Smooth muscle cell (in vitro differentiated cells): Measurements from ENCODE around the gene PANX1. TPM values are rescaled to one million over a fixed set of nuclear protein-coding genes. Genes with fewer than 3 reads are reported as not detected.

ENCODE experiments used
- DNase-seq: peaks from one replicate; lab custom pipeline; 2025; ENCODE audit not compliant: unreplicated experiment; lab: John Stamatoyannopoulos, UW
- H2AFZ ChIP-seq: fragments of 200-600 bp; sonication (generic); 2 replicates; pipeline ENCODE4 v1.6.0; 2016; ENCODE audit warnings: antibody characterized with exemption, low read depth, mild to moderate bottlenecking
- H3F3A ChIP-seq: fragments of 200-600 bp; sonication (generic); 2 replicates; pipeline ENCODE4 v1.6.0; 2017; ENCODE audit warnings: antibody characterized with exemption, low read depth
- H3K27ac ChIP-seq: fragments of 200-600 bp; sonication (generic); 2 replicates; pipeline ENCODE4 v1.5.1; 2016; ENCODE audit warnings: low read depth, mild to moderate bottlenecking
- H3K27me3 ChIP-seq: fragments of 200-600 bp; sonication (generic); 2 replicates; pipeline ENCODE4 v1.6.1; 2016; ENCODE audit warnings: low read depth, mild to moderate bottlenecking
- H3K36me3 ChIP-seq: fragments of 200-600 bp; sonication (generic); 2 replicates; pipeline ENCODE4 v1.5.1; 2016; ENCODE audit warnings: low read depth
- H3K4me1 ChIP-seq: fragments of 200-600 bp; sonication (generic); 2 replicates; pipeline ENCODE4 v1.5.1; 2016; ENCODE audit warnings: low read depth
- H3K4me2 ChIP-seq: fragments of 200-600 bp; sonication (generic); 2 replicates; pipeline ENCODE4 v1.6.0; 2016; ENCODE audit warnings: mild to moderate bottlenecking
- H3K4me3 ChIP-seq: fragments of 200-600 bp; sonication (generic); 2 replicates; pipeline ENCODE4 v1.5.1; 2016; ENCODE audit warnings: mild to moderate bottlenecking
- H3K79me2 ChIP-seq: fragments of 200-600 bp; sonication (generic); 2 replicates; pipeline ENCODE4 v1.6.0; 2016; ENCODE audit warnings: low read depth, mild to moderate bottlenecking
- H3K9ac ChIP-seq: fragments of 200-600 bp; sonication (generic); 2 replicates; pipeline ENCODE4 v1.6.0; 2016; ENCODE audit warnings: low read depth
- H3K9me3 ChIP-seq: fragments of 200-600 bp; sonication (generic); replicated peaks from 2 replicates; pipeline ENCODE4 v1.5.1; 2016; ENCODE audit warnings: low read depth
- H4K20me1 ChIP-seq: fragments of 200-600 bp; sonication (generic); 2 replicates; pipeline ENCODE4 v1.6.0; 2016; ENCODE audit warnings: low read depth
- CTCF ChIP-seq: fragments of 200-600 bp; sonication (generic); IDR thresholded peaks from 2 replicates; pipeline ENCODE4 v1.5.1; 2017; ENCODE audit warnings: borderline replicate concordance, mild to moderate bottlenecking, antibody characterized with exemption; ENCODE audit not compliant: insufficient read depth, poor library complexity, severe bottlenecking
- WGBS: methylation state at CpG from one replicate; pipeline ENCODE4 v1.1.7; 2016; ENCODE audit warnings: low lambda C conversion rate; 5-methylcytosine and 5-hydroxymethylcytosine counted together
- polyA plus RNA-seq: library from polyadenylated mRNA; unstranded; fragments of >200 nt; fragmentation: Nextera tagmentation; extraction: Ambion mirVana; gene quantifications from 2 replicates; pipeline ENCODE4 v1.2.1, GENCODE V29; 2016
- total RNA-seq: library from RNA; depleted of rRNA; stranded (reverse); fragments of >200 nt; gene quantifications from 2 replicates; pipeline ENCODE4 v1.2.3, GENCODE V29; 2014

The PANX1 gene
- total and polyA plus RNA-seq, 2 experiments from 2014 or later: 32.2 to 81.2 TPM

GRCh38 chr11:94103471-94103870, 25.2 kb upstream of the PANX1 start:
- no peak overlapping the region for H3K4me2 ChIP-seq
- no peaks in the 10 kb centered on the region for H4K20me1 ChIP-seq
- TF ChIP-seq CTCF: no peak
- H3K4me3 ChIP-seq: no peak overlapping the region
- no peaks in the 10 kb centered on the region for H3K36me3 ChIP-seq
- no peaks in the 10 kb centered on the region for H3K27me3 ChIP-seq
- no peaks in the 10 kb centered on the region for H3K4me1 ChIP-seq
- no peak overlapping the region for H3K27ac ChIP-seq
- no peak overlapping the region for H3K9ac ChIP-seq
- H3F3A ChIP-seq: no peaks in the 10 kb centered on the region
- WGBS: 83% methylated on average over 1 of the region's 1 CpG
- H2AFZ ChIP-seq: no peak overlapping the region
- H3K9me3 ChIP-seq: no peaks in the 10 kb centered on the region
- H3K79me2 ChIP-seq: no peaks in the 10 kb centered on the region
- DNase-seq: no peak

- no peak overlapping the region for H3K27ac ChIP-seq
- H3F3A ChIP-seq: no peaks in the 10 kb centered on the region
- no peak overlapping the region for H3K4me2 ChIP-seq
- H4K20me1 ChIP-seq: no peaks in the 10 kb centered on the region
- H3K9me3 ChIP-seq: no peaks in the 10 kb centered on the region
- H3K9ac ChIP-seq: no peak overlapping the region
- H3K36me3 ChIP-seq: no peaks in the 10 kb centered on the region
- no peaks in the 10 kb centered on the region for H3K27me3 ChIP-seq
- no peaks in the 10 kb centered on the region for H3K4me1 ChIP-seq
- DNase-seq: no peak
- no peak overlapping the region for H3K4me3 ChIP-seq
- no peak overlapping the region for H2AFZ ChIP-seq
- TF ChIP-seq CTCF: no peak
- no peaks in the 10 kb centered on the region for H3K79me2 ChIP-seq
Observed at GRCh38 chr11:94104734-94105133, 23.9 kb upstream of the PANX1 start.

GRCh38 chr11:94106716-94107115, 21.9 kb upstream of the PANX1 start:
- Histone ChIP-seq H3K9me3 (no peaks in the 10 kb centered on the region), H3K4me1 (no peaks in the 10 kb centered on the region), H3K4me3 (no peak overlapping the region), H3K4me2 (no peak overlapping the region), H3K27me3 (no peaks in the 10 kb centered on the region), H2AFZ (no peak overlapping the region), H4K20me1 (no peaks in the 10 kb centered on the region), H3K9ac (no peak overlapping the region), H3F3A (no peaks in the 10 kb centered on the region), H3K79me2 (no peaks in the 10 kb centered on the region), H3K27ac (no peak overlapping the region), H3K36me3 (no peaks in the 10 kb centered on the region)
- no peak for TF ChIP-seq CTCF
- DNase-seq: no peak
- WGBS: 86% methylated on average over 4 of the region's 4 CpGs

GRCh38 chr11:94107363-94107762, 21.3 kb upstream of the PANX1 start:
- no peak overlapping the region for H2AFZ ChIP-seq
- no peak overlapping the region for H3K27ac ChIP-seq
- WGBS: 97% methylated on average over 1 of the region's 1 CpG
- H3K36me3 ChIP-seq: no peaks in the 10 kb centered on the region
- no peak overlapping the region for H3K9ac ChIP-seq
- no peaks in the 10 kb centered on the region for H3K27me3 ChIP-seq
- peaks cover 2% of the 10 kb centered on the region for H3K4me1 ChIP-seq
- no peak overlapping the region for H3K4me3 ChIP-seq
- no peaks in the 10 kb centered on the region for H3F3A ChIP-seq
- H3K79me2 ChIP-seq: no peaks in the 10 kb centered on the region
- no peak for DNase-seq
- no peaks in the 10 kb centered on the region for H4K20me1 ChIP-seq
- TF ChIP-seq CTCF: peak; percentile 14
- no peak overlapping the region for H3K4me2 ChIP-seq
- no peaks in the 10 kb centered on the region for H3K9me3 ChIP-seq
